Endothelial cell of umbilical vein (primary cell): ENCODE measurements around the gene SLIT2. TPM values are rescaled to one million over a fixed set of nuclear protein-coding genes. Genes with fewer than 3 reads are reported as not detected.

Experiments used
- BruUV-seq: library from RNA; stranded (reverse); fragments of 400-500 nt; replicated peaks from 2 replicates; lab custom pipeline; 2021; lab: Mats Ljungman, UMichigan
- CTCF ChIA-PET: fragments of 300-600, 350-600 bp; sonication (Branson Sonifier 250); formaldehyde crosslinking; loops from one replicate; lab custom pipeline; 2021; ENCODE audit warnings: antibody characterized with exemption, inconsistent platforms; lab: Charles Lee
- POLR2A ChIA-PET: fragments of 300-600, 350-600 bp; sonication (Branson Sonifier 250); formaldehyde crosslinking; loops from one replicate; lab custom pipeline; 2021; ENCODE audit warnings: antibody characterized with exemption, inconsistent platforms; lab: Charles Lee
- DNase-seq: peaks from one replicate; pipeline ENCODE4 v3.0.0-alpha.2; 2011; ENCODE audit warnings: low read depth, low spot score
- FAIRE-seq: peaks from 2 replicates; lab custom pipeline; 2011; peaks lifted over from hg19 to GRCh38; lab: Jason Lieb, UNC
- H2AFZ ChIP-seq: 2 replicates; pipeline ENCODE4 v1.6.0; 2012; ENCODE audit warnings: low read depth, low read length, control low read depth, inconsistent platforms
- H3K27ac ChIP-seq: 2 replicates; pipeline ENCODE4 v1.5.1; 2011; ENCODE audit warnings: low read depth, mild to moderate bottlenecking, control low read depth, low read length, moderate library complexity; ENCODE audit not compliant: insufficient read depth
- H3K27me3 ChIP-seq, 2 experiments: 2 replicates each; pipeline versions ENCODE4 v1.6.0 to v1.6.1; 2011; ENCODE audit warnings: low read length in 2 of 2, mixed read lengths in 1 of 2; ENCODE audit not compliant: control insufficient read depth in 2 of 2, insufficient read depth in 2 of 2
- H3K36me3 ChIP-seq, 2 experiments: 2 replicates in 1 of 2; 3 replicates in 1 of 2; pipeline ENCODE4 v1.5.1; 2011; ENCODE audit warnings: low read length in 2 of 2, mild to moderate bottlenecking in 1 of 2, moderate library complexity in 1 of 2; ENCODE audit not compliant: control insufficient read depth in 2 of 2, insufficient read depth in 2 of 2; ENCODE audit errors: extremely low read depth in 1 of 2
- H3K4me1 ChIP-seq: 3 replicates; pipeline ENCODE4 v1.5.1; 2011; ENCODE audit warnings: mild to moderate bottlenecking, low read length; ENCODE audit not compliant: control insufficient read depth, insufficient read depth; ENCODE audit errors: extremely low read depth
- H3K4me2 ChIP-seq: 2 replicates; pipeline ENCODE4 v1.6.1; 2011; ENCODE audit warnings: low read length, control low read depth, mixed read lengths; ENCODE audit not compliant: insufficient read depth
- H3K4me3 ChIP-seq, 3 experiments: fragments of 200-600 bp in 1 of 3; sonication (generic), shearing (Covaris generic) in 1 of 3; replicated peaks in 1 of 3; 2 replicates each; pipeline ENCODE4 v1.5.1; 2011 to 2016; ENCODE audit warnings: control low read depth in 3 of 3, low read length in 3 of 3, mild to moderate bottlenecking in 2 of 3, inconsistent platforms in 1 of 3, low read depth in 1 of 3, moderate library complexity in 1 of 3; ENCODE audit not compliant: insufficient read depth in 1 of 3
- H3K79me2 ChIP-seq: 2 replicates; pipeline ENCODE4 v1.6.0; 2012; ENCODE audit warnings: low read length, inconsistent platforms; ENCODE audit not compliant: control insufficient read depth, insufficient read depth
- H3K9ac ChIP-seq: replicated peaks from 2 replicates; pipeline ENCODE3; 2011; ENCODE audit warnings: low read length, control low read depth; ENCODE audit not compliant: insufficient read depth; ENCODE audit errors: extremely low read depth
- H3K9me1 ChIP-seq: replicated peaks from 3 replicates; pipeline ENCODE4 v1.6.0; 2011; ENCODE audit warnings: mild to moderate bottlenecking, low read length; ENCODE audit not compliant: control insufficient read depth, insufficient read depth; ENCODE audit errors: extremely low read depth
- H3K9me3 ChIP-seq: replicated peaks from 2 replicates; pipeline ENCODE4 v1.5.1; 2012; ENCODE audit warnings: low read length, inconsistent platforms; ENCODE audit not compliant: control insufficient read depth, insufficient read depth
- H4K20me1 ChIP-seq: replicated peaks from 2 replicates; pipeline ENCODE3; 2011; ENCODE audit warnings: mild to moderate bottlenecking, low read length; ENCODE audit not compliant: control insufficient read depth, insufficient read depth; ENCODE audit errors: extremely low read depth
- CTCF ChIP-seq, 2 donors: IDR thresholded peaks; 1 replicate in 1 of 2; 2 replicates in 1 of 2; pipeline ENCODE4 v1.5.1; 2011; ENCODE audit warnings: low read length in 2 of 2, mild to moderate bottlenecking in 2 of 2, moderate library complexity in 2 of 2, control low read depth in 1 of 2, inconsistent platforms in 1 of 2, low read depth in 1 of 2; ENCODE audit not compliant: insufficient read depth in 1 of 2; ENCODE audit errors: extremely low read depth in 1 of 2
- EZH2 ChIP-seq: IDR thresholded peaks from 2 replicates; pipeline ENCODE4 v1.6.1; 2012; ENCODE audit warnings: borderline replicate concordance, low read depth, mild to moderate bottlenecking, moderate library complexity, low read length, inconsistent platforms; ENCODE audit not compliant: severe bottlenecking
- FOS ChIP-seq: IDR thresholded peaks from 2 replicates; pipeline ENCODE4 v1.6.1; 2011; ENCODE audit warnings: mild to moderate bottlenecking, low read length, moderate library complexity, borderline replicate concordance; ENCODE audit not compliant: insufficient read depth
- GATA2 ChIP-seq: IDR thresholded peaks from 2 replicates; pipeline ENCODE4 v1.7.0; 2011; ENCODE audit warnings: low read depth, mild to moderate bottlenecking, moderate library complexity, mixed read lengths, low read length; ENCODE audit not compliant: insufficient read length, insufficient read depth
- JUN ChIP-seq: IDR thresholded peaks from 2 replicates; pipeline ENCODE4 v1.6.1; 2011; ENCODE audit warnings: borderline replicate concordance, low read depth; ENCODE audit not compliant: insufficient read length, insufficient read depth
- MYC ChIP-seq: IDR thresholded peaks from one replicate; pipeline ENCODE4 v1.6.1; 2011; ENCODE audit warnings: mild to moderate bottlenecking, low read depth, low read length
- POLR2A ChIP-seq: IDR thresholded peaks from 2 replicates; pipeline ENCODE4 v1.6.1; 2012; ENCODE audit warnings: low read depth, mild to moderate bottlenecking, control low read depth, low read length
- POLR2AphosphoS5 ChIP-seq: IDR thresholded peaks from 2 replicates; pipeline ENCODE4 v1.6.1; 2012; ENCODE audit warnings: low read depth, mild to moderate bottlenecking, control low read depth, low read length, moderate library complexity; ENCODE audit not compliant: insufficient read depth
- dilution Hi-C: fragments of 300-500 bp; cut with MboI; formaldehyde crosslinking; loops from one replicate; pipeline ENCODE4 v1.15.0; 2019; ENCODE audit warnings: low sequenced_read_pairs; ENCODE audit not compliant: extremely low pct_ligation_motif_present
- intact Hi-C: fragments of 100-400 bp; cut with micrococcal nuclease; formaldehyde crosslinking; loops from one replicate; pipeline ENCODE4 v1.10.0; 2022
- polyA plus RNA-seq, 4 experiments: library from polyadenylated mRNA; depleted of rRNA in 3 of 4; stranded (reverse) in 3 of 4; unstranded in 1 of 4; fragments of >200 nt; gene quantifications; 2 replicates each; pipeline versions ENCODE4 v1.2.1 to v1.2.3, GENCODE V29; 2011 to 2012; ENCODE audit warnings: missing spikeins in 1 of 4
- total RNA-seq: library from RNA; stranded (reverse); gene quantifications from 2 replicates; pipeline ENCODE4 v1.2.3, GENCODE V29; 2021
- TF ChIP-seq, protein P1 (sequence below): IDR thresholded peaks from 2 replicates; pipeline ENCODE4 v1.6.1; 2011; ENCODE audit not compliant: insufficient read depth, insufficient read length

The SLIT2 gene
- total and polyA plus RNA-seq, 2 donors (not counting 3 experiments of a cell fraction or from before 2014, with no cell fraction given) = 9.3 to 22.2 TPM

- no peak overlapping the region for H3K9ac ChIP-seq
- no peaks in the 10 kb centered on the region for H3K4me1 ChIP-seq
- FAIRE-seq = no peak
- ChIA-PET CTCF (interaction anchor here (1.0 to 1.2 kb wide), 2 partner anchors 14 to 24 kb away, joined by 4 read pairs; no protein-coding TSS in a partner anchor), POLR2A (no interaction called here)
- no peak overlapping the region for H3K4me2 ChIP-seq
- H3K27me3 ChIP-seq = no peaks in the 10 kb centered on the region
- no peak overlapping the region for H2AFZ ChIP-seq
- no peaks in the 10 kb centered on the region for H3K36me3 ChIP-seq
- H4K20me1 ChIP-seq = no peaks in the 10 kb centered on the region
- H3K9me3 ChIP-seq = no peaks in the 10 kb centered on the region
- H3K9me1 ChIP-seq = no peaks in the 10 kb centered on the region
- TF ChIP-seq, protein P1, sequence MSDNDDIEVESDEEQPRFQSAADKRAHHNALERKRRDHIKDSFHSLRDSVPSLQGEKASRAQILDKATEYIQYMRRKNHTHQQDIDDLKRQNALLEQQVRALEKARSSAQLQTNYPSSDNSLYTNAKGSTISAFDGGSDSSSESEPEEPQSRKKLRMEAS = no peak
- TF ChIP-seq POLR2A = no peak
- no peak for TF ChIP-seq POLR2AphosphoS5
- TF ChIP-seq FOS = no peak
- no peak for TF ChIP-seq CTCF (IDR thresholded peaks at IDR 0.05; ENCODE audit: extremely low read depth in 1 of 2, insufficient read depth in 1 of 2, low read depth in 1 of 2, low read length in 2 of 2)
- TF ChIP-seq JUN = no peak
- TF ChIP-seq EZH2 = no peak
- no peak for TF ChIP-seq MYC
- no peak for TF ChIP-seq GATA2
- dilution Hi-C loops = no loop called here
- no peak overlapping the region for H3K27ac ChIP-seq
- intact Hi-C loops = no loop called here
- no TSS peak for BruUV-seq
- no peak overlapping the region for H3K4me3 ChIP-seq
- no peak for DNase-seq
- no peaks in the 10 kb centered on the region for H3K79me2 ChIP-seq
These were observed 20.7 kb downstream of the SLIT2 start for GRCh38 chr4:20272411-20272872.
